ENCODE data around the gene IKZF1.

- TF ChIP-seq EZH2 (IDR thresholded peaks at IDR 0.05) = no peak
- TF ChIP-seq POLR2AphosphoS5 (IDR thresholded peaks at IDR 0.05; ENCODE audit: borderline replicate concordance, low read depth, low read length) = no peak
- TF ChIP-seq FOXP2 (optimal IDR thresholded peaks at IDR 0.05; ENCODE audit: control extremely low read depth, extremely low read length, insufficient read depth) = no peak
These were observed 25.3 kb downstream of the IKZF1 start for GRCh38 chr7:50329775-50330174.
